NCI-H187 treated with DMSO at 0.1 percent for 48 hours (cell line): ENCODE measurements around the gene ABCB9.
"Not testable (repeated sequence)": the region's sequence is repeated elsewhere in the genome, so short reads cannot be mapped to it uniquely, and the experiment has no call there.

ENCODE experiments used
- DNase-seq: peaks from one replicate; lab custom pipeline; 2025; lab: John Stamatoyannopoulos, UW

The ABCB9 gene

GRCh38 chr12:122965851-122966742, at the start of gene ABCB9:
TSS of gene ABCB9 (minus strand) at chr12:122966463. CDS start at chr12:122960235, 6,228 bp downstream.
- peak; percentile 81 for DNase-seq

- not testable (repeated sequence) for DNase-seq
These were observed 48.2 kb upstream of the ABCB9 start for GRCh38 chr12:123014473-123014872.

GRCh38 chr12:123013185-123014095, 47.2 kb upstream of the ABCB9 start:
- no peak for DNase-seq

- no peak for DNase-seq
These were observed 45.4 kb upstream of the ABCB9 start for GRCh38 chr12:123011701-123012100.

GRCh38 chr12:123010681-123011080, 44.4 kb upstream of the ABCB9 start:
- no peak for DNase-seq

GRCh38 chr12:123010110-123010509, 43.8 kb upstream of the ABCB9 start:
- DNase-seq: no peak

GRCh38 chr12:123006977-123007376, 40.7 kb upstream of the ABCB9 start:
- no peak for DNase-seq

GRCh38 chr12:123005081-123005626, 38.9 kb upstream of the ABCB9 start:
- no peak for DNase-seq

GRCh38 chr12:123004287-123004686, 38.0 kb upstream of the ABCB9 start:
- DNase-seq: no peak

GRCh38 chr12:123003257-123003656, 37.0 kb upstream of the ABCB9 start:
- no peak for DNase-seq

GRCh38 chr12:123001464-123001863, 35.2 kb upstream of the ABCB9 start:
- no peak for DNase-seq

GRCh38 chr12:123000578-123000977, 34.3 kb upstream of the ABCB9 start:
- DNase-seq: no peak

- DNase-seq: no peak
These were observed 33.7 kb upstream of the ABCB9 start for GRCh38 chr12:122999986-123000420.

- DNase-seq: no peak
These were observed 33.1 kb upstream of the ABCB9 start for GRCh38 chr12:122999196-122999946.

GRCh38 chr12:122998316-122998715, 32.1 kb upstream of the ABCB9 start:
- no peak for DNase-seq

- no peak for DNase-seq
These were observed 31.3 kb upstream of the ABCB9 start for GRCh38 chr12:122997343-122998250.

GRCh38 chr12:122996621-122997342, 30.5 kb upstream of the ABCB9 start:
- DNase-seq: no peak

GRCh38 chr12:122996188-122996601, 29.9 kb upstream of the ABCB9 start:
- no peak for DNase-seq

- DNase-seq: no peak
These were observed 29.4 kb upstream of the ABCB9 start for GRCh38 chr12:122995503-122996187.
